GM18498 (cell line): ENCODE measurements around the gene YBX1.

ENCODE experiments used
- ATAC-seq: cut with Tn5 transposase; IDR thresholded peaks from one replicate; pipeline ENCODE4 v1.9.1; 2021; ENCODE audit warnings: mild to moderate bottlenecking, moderate library complexity; ENCODE audit not compliant: unreplicated experiment

The YBX1 gene

GRCh38 chr1:42733415-42734200 lies 51.4 kb downstream of the YBX1 start:
- ATAC-seq: no peak

GRCh38 chr1:42734201-42735035 lies 52.2 kb downstream of the YBX1 start:
- no peak for ATAC-seq

- no peak for ATAC-seq
These were observed 52.8 kb downstream of the YBX1 start for GRCh38 chr1:42735056-42735455.

- ATAC-seq: no peak
These were observed 53.4 kb downstream of the YBX1 start for GRCh38 chr1:42735477-42736105.

GRCh38 chr1:42736152-42736551 lies 53.9 kb downstream of the YBX1 start:
- ATAC-seq: no peak

GRCh38 chr1:42736571-42737200 lies 54.5 kb downstream of the YBX1 start:
- ATAC-seq: no peak

GRCh38 chr1:42737257-42737656 lies 55.0 kb downstream of the YBX1 start:
- ATAC-seq: no peak

GRCh38 chr1:42737986-42738677 lies 55.9 kb downstream of the YBX1 start:
- ATAC-seq: no peak

- no peak for ATAC-seq
These were observed 56.5 kb downstream of the YBX1 start for GRCh38 chr1:42738678-42739226.

- ATAC-seq: no peak
These were observed 57.8 kb downstream of the YBX1 start, which contains the start of gene CLDN19 for GRCh38 chr1:42739753-42740700. Gene CLDN19 (minus strand): TSS chr1:42740236. CDS start chr1:42740063, 173 bp downstream.

GRCh38 chr1:42740851-42741580 lies 58.8 kb downstream of the YBX1 start:
- no peak for ATAC-seq

- no peak for ATAC-seq
These were observed 59.5 kb downstream of the YBX1 start for GRCh38 chr1:42741706-42742105.

GRCh38 chr1:42742141-42742540 lies 59.9 kb downstream of the YBX1 start:
- ATAC-seq: no peak

- no peak for ATAC-seq
These were observed 60.5 kb downstream of the YBX1 start for GRCh38 chr1:42742617-42743316.

- ATAC-seq: no peak
These were observed 61.3 kb downstream of the YBX1 start for GRCh38 chr1:42743317-42744147.

- ATAC-seq: no peak
These were observed 61.9 kb downstream of the YBX1 start for GRCh38 chr1:42744148-42744413.

GRCh38 chr1:42745851-42746250 lies 63.6 kb downstream of the YBX1 start:
- no peak for ATAC-seq
